SH-SY5Y (cell line): Measurements from ENCODE around the gene PRKD1.

Experiments
- GATA2 ChIP-seq: IDR thresholded peaks from 2 replicates; pipeline ENCODE4 v1.6.1; 2011; ENCODE audit warnings: mild to moderate bottlenecking, low read depth, low read length
- GATA3 ChIP-seq: IDR thresholded peaks from 2 replicates; pipeline ENCODE4 v1.6.1; 2011; ENCODE audit warnings: low read depth, mild to moderate bottlenecking, low read length, moderate library complexity

The PRKD1 gene

GRCh38 chr14:29734732-29735131 lies 192.9 kb downstream of the PRKD1 start:
- TF ChIP-seq GATA2: no peak
- no peak for TF ChIP-seq GATA3

GRCh38 chr14:29724991-29725390 lies 202.7 kb downstream of the PRKD1 start:
- TF ChIP-seq GATA3: no peak
- no peak for TF ChIP-seq GATA2

- no peak for TF ChIP-seq GATA3
- no peak for TF ChIP-seq GATA2
Measured at GRCh38 chr14:29722831-29723230, 204.8 kb downstream of the PRKD1 start.

GRCh38 chr14:29721586-29721985 lies 206.1 kb downstream of the PRKD1 start:
- no peak for TF ChIP-seq GATA3
- TF ChIP-seq GATA2: no peak

- TF ChIP-seq GATA2 (no peak), GATA3 (no peak)
Measured at GRCh38 chr14:29717901-29718300, 209.7 kb downstream of the PRKD1 start.

- no peak for TF ChIP-seq GATA3
- no peak for TF ChIP-seq GATA2
Measured at GRCh38 chr14:29716150-29716549, 211.5 kb downstream of the PRKD1 start.

- TF ChIP-seq GATA2 (no peak), GATA3 (no peak)
Measured at GRCh38 chr14:29712601-29713000, 215.0 kb downstream of the PRKD1 start.

GRCh38 chr14:29710015-29710414 lies 217.6 kb downstream of the PRKD1 start:
- TF ChIP-seq GATA3: no peak
- no peak for TF ChIP-seq GATA2

- TF ChIP-seq GATA2 (no peak), GATA3 (no peak)
Measured at GRCh38 chr14:29709490-29709889, 218.2 kb downstream of the PRKD1 start.

GRCh38 chr14:29706700-29707099 lies 220.9 kb downstream of the PRKD1 start:
- TF ChIP-seq GATA3 (no peak), GATA2 (no peak)

- TF ChIP-seq GATA3 (no peak), GATA2 (no peak)
Measured at GRCh38 chr14:29705801-29706200, 221.8 kb downstream of the PRKD1 start.

- TF ChIP-seq GATA2: no peak
- no peak for TF ChIP-seq GATA3
Measured at GRCh38 chr14:29687866-29688265, 239.8 kb downstream of the PRKD1 start.

- TF ChIP-seq GATA3: no peak
- no peak for TF ChIP-seq GATA2
Measured at GRCh38 chr14:29687071-29687765, 240.4 kb downstream of the PRKD1 start.

GRCh38 chr14:29684926-29685325 lies 242.7 kb downstream of the PRKD1 start:
- TF ChIP-seq GATA3 (no peak), GATA2 (no peak)

GRCh38 chr14:29682789-29683188 lies 244.9 kb downstream of the PRKD1 start:
- TF ChIP-seq GATA3: no peak
- TF ChIP-seq GATA2: no peak

- no peak for TF ChIP-seq GATA3
- no peak for TF ChIP-seq GATA2
Measured at GRCh38 chr14:29681316-29681715, 246.3 kb downstream of the PRKD1 start.
